ENCODE results near the gene KLHL29.

Gene KLHL29

GRCh38 chr2:23571085-23571484 lies 186.1 kb downstream of the KLHL29 start:
- no peak for DNase-seq (ENCODE audit: low spot score)

GRCh38 chr2:23571527-23572282 lies 186.7 kb downstream of the KLHL29 start:
- no peak for DNase-seq (ENCODE audit: low spot score)

- no peak for DNase-seq (ENCODE audit: low spot score)
Measured at GRCh38 chr2:23574919-23575654, 190.1 kb downstream of the KLHL29 start.

- no peak for DNase-seq (ENCODE audit: low spot score)
Measured at GRCh38 chr2:23578964-23579671, 194.1 kb downstream of the KLHL29 start.

GRCh38 chr2:23579674-23580073 lies 194.7 kb downstream of the KLHL29 start:
- no peak for DNase-seq (ENCODE audit: low spot score)

GRCh38 chr2:23583467-23583866 lies 198.5 kb downstream of the KLHL29 start:
- DNase-seq (ENCODE audit: low spot score), result no peak

GRCh38 chr2:23584054-23584745 lies 199.2 kb downstream of the KLHL29 start:
- DNase-seq (ENCODE audit: low spot score), result no peak

- no peak for DNase-seq (ENCODE audit: low spot score)
Measured at GRCh38 chr2:23585273-23586170, 200.5 kb downstream of the KLHL29 start.

- no peak for DNase-seq (ENCODE audit: low spot score)
Measured at GRCh38 chr2:23586741-23587306, 201.8 kb downstream of the KLHL29 start.

GRCh38 chr2:23587341-23587880 lies 202.4 kb downstream of the KLHL29 start:
- no peak for DNase-seq (ENCODE audit: low spot score)

GRCh38 chr2:23588106-23588505 lies 203.1 kb downstream of the KLHL29 start:
- DNase-seq (ENCODE audit: low spot score), result no peak

GRCh38 chr2:23588508-23589201 lies 203.7 kb downstream of the KLHL29 start:
- no peak for DNase-seq (ENCODE audit: low spot score)

- DNase-seq (ENCODE audit: low spot score), result no peak
Measured at GRCh38 chr2:23589220-23589647, 204.3 kb downstream of the KLHL29 start.

GRCh38 chr2:23589739-23590138 lies 204.8 kb downstream of the KLHL29 start:
- no peak for DNase-seq (ENCODE audit: low spot score)

GRCh38 chr2:23590241-23590869 lies 205.4 kb downstream of the KLHL29 start:
- no peak for DNase-seq (ENCODE audit: low spot score)

GRCh38 chr2:23591111-23591510 lies 206.1 kb downstream of the KLHL29 start:
- no peak for DNase-seq (ENCODE audit: low spot score)

GRCh38 chr2:23592061-23592685 lies 207.2 kb downstream of the KLHL29 start:
- no peak for DNase-seq (ENCODE audit: low spot score)

GRCh38 chr2:23592898-23593751 lies 208.1 kb downstream of the KLHL29 start:
- no peak for DNase-seq (ENCODE audit: low spot score)

All from CD4-positive, alpha-beta T cell treated with Interleukin-2 at 100 ng/mL for 4 hours (primary cell).